Superior temporal gyrus (tissue), 1 donor: ENCODE results near the gene CNTNAP2.
"Not testable (repeated sequence)": the region's sequence is repeated elsewhere in the genome, so short reads cannot be mapped to it uniquely, and the experiment has no call there.

Source experiments
- DNase-seq: peaks from one replicate; pipeline ENCODE4 v3.0.0-alpha.2; 2016; ENCODE audit errors: extremely low spot score

The CNTNAP2 gene

DNA sequence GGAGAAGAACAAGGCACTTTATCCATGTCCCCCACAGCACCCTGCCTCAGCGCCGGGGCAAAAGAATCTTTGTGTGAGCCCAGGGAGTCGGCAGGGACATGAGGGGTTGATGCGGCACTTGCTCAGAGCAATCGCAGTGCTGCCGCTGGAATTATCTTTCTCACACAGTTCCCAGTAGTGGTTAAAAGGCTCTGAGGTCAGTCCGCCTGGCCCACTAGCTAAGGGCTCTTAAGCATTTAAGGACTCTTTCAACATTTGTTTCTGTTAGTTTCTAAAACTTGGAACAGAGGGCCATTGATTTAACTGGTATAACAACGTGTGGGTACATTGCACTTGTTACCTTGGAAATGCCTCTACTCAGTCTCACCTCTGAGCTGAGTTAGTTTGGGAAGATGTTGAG lies 2266.0 kb downstream of the CNTNAP2 start:
- peak; percentile 7 for DNase-seq

GRCh38 chr7:148383651-148384050 lies 2267.1 kb downstream of the CNTNAP2 start:
- DNase-seq: no peak

- DNase-seq: peak; percentile 95
These were observed 2268.5 kb downstream of the CNTNAP2 start for GRCh38 chr7:148385009-148385682.

GRCh38 chr7:148390381-148390780 lies 2273.8 kb downstream of the CNTNAP2 start:
- peak; percentile 8 for DNase-seq

DNA sequence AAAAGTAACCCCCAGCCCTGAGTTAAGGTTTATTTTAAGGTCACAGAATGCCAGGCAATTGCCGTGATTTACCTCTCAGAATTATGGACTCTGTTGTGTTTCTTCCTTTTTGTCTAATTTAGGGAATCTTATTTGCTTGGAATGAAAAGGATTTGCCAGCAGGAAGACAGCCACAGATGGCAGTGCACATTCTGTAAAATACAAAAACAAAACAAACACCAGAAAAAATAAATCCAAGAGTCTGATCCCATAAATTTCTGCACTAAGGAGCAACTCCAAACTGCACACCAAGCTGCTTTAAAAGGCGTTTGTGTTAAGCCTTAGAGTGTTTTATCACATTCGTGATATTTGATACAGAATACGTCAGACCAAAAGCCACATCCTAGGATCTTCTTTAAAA lies 2275.0 kb downstream of the CNTNAP2 start:
- no peak for DNase-seq

DNA sequence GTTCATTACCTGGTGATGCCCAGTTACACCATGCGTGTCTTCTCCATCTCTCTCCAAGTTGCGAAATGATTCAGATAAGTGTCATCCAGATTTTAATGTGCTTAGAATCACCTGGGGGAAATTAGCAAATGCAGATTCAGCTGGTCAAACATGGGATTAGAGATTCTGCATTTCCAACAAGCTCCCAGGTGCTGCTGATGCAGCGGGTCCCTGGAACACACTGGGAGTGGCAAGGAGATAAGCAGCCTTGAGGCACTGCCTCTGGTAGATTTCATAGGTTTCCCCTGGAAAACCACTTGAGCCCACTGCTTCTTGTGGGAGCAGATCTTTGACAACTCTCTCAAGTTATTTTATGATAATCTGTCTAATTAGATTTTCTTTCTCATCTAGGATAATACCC lies 2278.0 kb downstream of the CNTNAP2 start:
- no peak for DNase-seq

GRCh38 chr7:148395352-148395811 lies 2278.8 kb downstream of the CNTNAP2 start:
- DNase-seq: no peak

DNA sequence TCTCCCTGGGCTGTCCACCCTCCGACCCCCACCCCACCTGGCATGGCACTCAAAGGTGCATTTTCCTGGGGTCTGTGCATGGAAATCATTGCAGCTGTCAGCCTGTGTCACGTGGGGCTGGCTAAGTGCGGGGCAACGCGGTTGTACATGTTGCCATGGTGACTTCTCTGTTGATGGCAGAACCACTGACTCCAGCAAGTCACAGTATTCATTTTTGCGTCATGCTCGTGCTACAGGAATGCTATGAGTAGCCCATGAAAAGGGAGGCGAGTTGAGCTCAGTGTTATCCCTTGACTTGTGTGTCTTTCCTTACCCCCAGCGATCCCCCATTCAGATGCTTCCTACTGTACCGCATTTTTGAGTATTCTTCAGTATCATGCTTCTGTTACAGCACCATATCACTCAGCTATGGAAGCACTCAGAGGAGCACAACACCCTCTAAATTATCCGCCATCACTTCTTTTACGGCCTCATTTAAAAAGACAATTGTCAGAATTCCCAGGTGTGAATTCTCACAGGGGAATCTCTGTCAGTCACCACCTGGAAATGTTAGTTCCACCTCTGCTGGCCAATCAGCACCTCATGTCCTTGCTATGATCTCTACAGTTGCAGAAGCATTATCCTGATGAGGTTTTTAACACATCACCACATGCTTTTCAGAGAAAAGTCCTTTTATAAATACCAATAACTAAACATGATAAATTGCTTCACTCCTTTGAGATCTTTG lies 2279.6 kb downstream of the CNTNAP2 start:
- no peak for DNase-seq

DNA sequence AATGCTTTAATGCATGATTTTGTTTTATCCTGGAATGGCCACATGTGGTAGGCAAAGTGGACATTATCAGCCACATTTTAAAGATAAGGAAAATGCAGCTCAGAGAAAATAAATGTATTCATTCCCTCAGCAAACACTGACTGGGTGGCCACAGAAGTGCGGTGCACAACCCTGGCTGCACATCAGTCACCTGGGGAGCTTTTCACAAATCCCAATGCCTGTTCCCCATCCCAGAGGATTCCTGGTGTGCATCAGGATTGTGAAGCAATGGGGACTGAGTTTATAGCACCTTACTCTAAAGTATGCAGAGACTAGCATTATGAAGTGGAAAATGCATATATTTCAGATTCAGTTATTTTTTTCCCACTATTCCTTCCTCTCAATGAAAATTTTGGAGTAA lies 2280.5 kb downstream of the CNTNAP2 start:
- no peak for DNase-seq

GRCh38 chr7:148397551-148397950 lies 2280.9 kb downstream of the CNTNAP2 start:
- no peak for DNase-seq

DNA sequence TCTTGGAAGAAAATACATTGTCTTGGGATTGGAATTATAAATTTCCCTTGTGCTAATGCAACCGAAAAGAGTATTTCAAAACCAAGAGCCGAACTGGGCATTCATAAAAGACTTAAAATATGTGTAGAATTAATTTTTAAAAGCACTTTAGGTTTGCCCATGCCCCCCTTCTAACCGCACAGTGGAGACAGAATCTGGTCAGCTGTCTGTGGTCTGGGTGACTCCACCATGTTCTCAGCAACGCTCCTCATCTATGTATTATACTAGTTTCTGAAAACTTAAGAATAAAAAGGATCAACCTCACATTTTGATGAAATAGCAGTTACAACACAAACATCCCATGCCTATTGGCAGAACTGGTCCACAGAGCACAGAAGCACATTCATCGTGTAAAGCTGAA lies 2281.4 kb downstream of the CNTNAP2 start:
- no peak for DNase-seq

GRCh38 chr7:148398844-148399365 lies 2282.3 kb downstream of the CNTNAP2 start:
- DNase-seq: no peak

GRCh38 chr7:148400101-148400500 lies 2283.5 kb downstream of the CNTNAP2 start:
- no peak for DNase-seq

- DNase-seq: no peak
These were observed 2285.6 kb downstream of the CNTNAP2 start for GRCh38 chr7:148402159-148402558.

- DNase-seq: no peak
These were observed 2286.9 kb downstream of the CNTNAP2 start for GRCh38 chr7:148403466-148403993.

DNA sequence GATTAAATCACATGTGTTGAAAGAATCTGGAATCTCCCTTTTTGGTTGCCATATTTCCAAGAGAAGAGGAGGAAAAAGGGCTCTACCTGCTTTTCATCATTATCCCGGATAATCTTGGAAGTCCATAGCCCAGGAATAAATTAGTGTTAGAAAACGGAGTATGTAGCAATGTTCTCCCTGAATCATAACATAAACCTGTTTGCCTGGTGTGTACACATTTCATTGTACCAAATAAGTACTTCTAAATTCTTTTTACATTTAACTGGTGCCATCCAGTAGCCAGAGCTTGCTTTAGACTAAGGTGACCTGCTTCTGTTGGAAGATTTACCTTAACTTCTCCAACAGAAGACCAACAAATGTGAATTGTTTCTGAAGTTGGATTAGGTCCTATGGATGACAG lies 2291.7 kb downstream of the CNTNAP2 start:
- no peak for DNase-seq

- no peak for DNase-seq
These were observed 2294.3 kb downstream of the CNTNAP2 start for GRCh38 chr7:148410905-148411304.

DNA sequence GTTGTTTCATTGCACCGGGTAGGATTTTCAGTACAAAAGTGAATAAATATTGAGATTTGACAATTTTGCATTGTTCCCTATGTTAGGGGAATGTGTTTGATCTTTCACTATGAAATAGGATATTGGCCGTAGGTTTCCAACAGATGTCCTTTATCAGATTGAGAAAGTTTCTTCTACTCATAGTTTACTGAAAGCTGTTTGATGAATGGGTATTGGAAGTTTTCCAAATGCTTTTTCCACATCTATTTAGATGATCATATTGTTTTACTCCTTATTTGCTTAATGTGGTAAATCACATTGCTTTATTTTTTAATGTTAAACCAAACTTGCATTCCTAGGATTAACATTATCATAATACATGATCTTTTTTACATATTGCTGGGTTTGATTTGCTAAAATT lies 2296.1 kb downstream of the CNTNAP2 start:
- DNase-seq: no peak

- DNase-seq: no peak
These were observed 2303.5 kb downstream of the CNTNAP2 start for GRCh38 chr7:148419856-148420832.

DNA sequence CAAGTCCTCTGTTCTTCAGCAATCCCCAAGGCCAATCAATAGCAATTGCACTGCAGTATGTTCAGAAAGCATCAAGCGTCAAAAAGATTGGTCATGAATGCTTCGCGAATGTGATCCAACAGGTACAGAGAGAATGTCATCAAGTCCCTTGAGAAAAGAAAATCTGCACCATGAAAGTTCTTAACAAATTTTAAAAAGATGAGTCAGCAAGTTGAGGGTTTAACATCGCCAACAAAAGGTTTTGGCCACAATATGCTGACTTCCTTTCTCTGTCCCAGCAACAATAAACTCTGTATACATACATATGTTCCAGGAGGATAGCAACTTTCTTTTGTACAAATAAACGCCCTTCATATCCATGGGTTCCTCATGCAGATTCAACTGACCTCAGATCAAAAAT lies 2305.4 kb downstream of the CNTNAP2 start:
- no peak for DNase-seq

- DNase-seq: not testable (repeated sequence)
These were observed 2309.8 kb downstream of the CNTNAP2 start for GRCh38 chr7:148426393-148426792.

GRCh38 chr7:148430690-148431089 lies 2314.1 kb downstream of the CNTNAP2 start:
- not testable (repeated sequence) for DNase-seq
